ENCODE results near the gene GRIP2. TPM values are rescaled to one million over a fixed set of nuclear protein-coding genes. Genes with fewer than 3 reads are reported as not detected.
A peak's percentile ranks its signal among the peaks of the same experiment; 100 is the strongest.

GRIP2 gene
- total and polyA plus RNA-seq, 9 of the 15 experiments (the other 6 are each of a cell fraction or from before 2014, with no cell fraction given) = 0.01 TPM; not detected in 7

GRCh38 chr3:14457481-14457880 lies 82.7 kb downstream of the GRIP2 start (continued):
- no peak for TF ChIP-seq PRDM10 (IDR thresholded peaks at IDR 0.05; ENCODE audit: partially characterized antibody)
- no peak for TF ChIP-seq ZMIZ1 (IDR thresholded peaks at IDR 0.05; ENCODE audit: low read depth in 2 of 2, low read length in 2 of 2)
- peak; percentile 13 to 66; a peak in 2 of 4 replicates for TF ChIP-seq KDM1A (IDR thresholded peaks at IDR 0.05)
- no peak for TF ChIP-seq ELK1 (CRISPR knock-in tag; IDR thresholded peaks at IDR 0.05)
- TF ChIP-seq SMARCA5 (IDR thresholded peaks at IDR 0.05) = peak; percentile 35; the same call in 1 of the 2 replicates
- peak; percentile 62; the same call in 1 of the 2 replicates for TF ChIP-seq ADNP (tag; IDR thresholded peaks at IDR 0.05)
- TF ChIP-seq MEF2A (IDR thresholded peaks at IDR 0.05; ENCODE audit: control insufficient read depth, low read depth, low read length) = no peak
- no peak for TF ChIP-seq ZNF695 (CRISPR knock-in tag; IDR thresholded peaks at IDR 0.05)
- no peak for TF ChIP-seq SP1 (CRISPR knock-in tag; IDR thresholded peaks at IDR 0.05)
- 0 out of 2 replicates have a peak, but pooled peaks have one; percentile 7 for TF ChIP-seq ZKSCAN1 (IDR thresholded peaks at IDR 0.05; ENCODE audit: low read depth, low read length)
- no peak for TF ChIP-seq ZNF133 (CRISPR knock-in tag; IDR thresholded peaks at IDR 0.05)
- TF ChIP-seq ZNF655 (CRISPR knock-in tag; IDR thresholded peaks at IDR 0.05) = no peak
- TF ChIP-seq BCOR (IDR thresholded peaks at IDR 0.05) = peak; percentile 89
- TF ChIP-seq BRD4 (IDR thresholded peaks at IDR 0.05) = no peak
- no peak for TF ChIP-seq SUPT5H (IDR thresholded peaks at IDR 0.05)
- TF ChIP-seq LEF1 (IDR thresholded peaks at IDR 0.05) = no peak
- TF ChIP-seq RNF219 (CRISPR knock-in tag; IDR thresholded peaks at IDR 0.05) = no peak
- peak; percentile 74; the same call in 1 of the 2 replicates for TF ChIP-seq HDAC2 (IDR thresholded peaks at IDR 0.05)
- TF ChIP-seq HLTF (IDR thresholded peaks at IDR 0.05) = no peak

Data from K562 (cell line).